GM12873 (cell line): ENCODE results near the gene TSC2.

Experiments used
- TF ChIP-seq, protein P1 (sequence below): IDR thresholded peaks from 2 replicates; pipeline ENCODE4 v1.5.1; 2012; ENCODE audit warnings: low read depth, mild to moderate bottlenecking, moderate library complexity, low read length, control low read depth; ENCODE audit not compliant: insufficient read depth; ENCODE audit errors: missing control alignments

The TSC2 gene

DNA sequence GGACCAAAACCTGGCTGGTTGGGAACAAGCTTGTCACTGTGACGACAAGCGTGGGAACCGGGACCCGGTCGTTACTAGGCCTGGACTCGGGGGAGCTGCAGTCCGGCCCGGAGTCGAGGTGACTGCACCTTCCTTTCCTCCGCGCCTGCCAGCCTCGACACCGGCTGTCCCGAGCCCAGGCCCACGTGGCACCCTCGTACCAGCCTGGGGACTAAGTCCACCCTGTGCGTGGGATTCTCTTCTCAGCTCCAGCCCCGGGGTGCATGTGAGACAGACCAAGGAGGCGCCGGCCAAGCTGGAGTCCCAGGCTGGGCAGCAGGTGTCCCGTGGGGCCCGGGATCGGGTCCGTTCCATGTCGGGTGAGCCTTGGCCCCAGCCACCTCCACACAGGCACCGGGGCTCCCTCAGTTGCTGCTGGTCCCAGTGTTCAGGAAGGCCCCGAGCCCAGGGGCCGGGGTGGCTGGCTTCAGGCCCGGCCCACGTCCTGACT is 31.6 kb downstream of the TSC2 start:
- TF ChIP-seq, protein P1, sequence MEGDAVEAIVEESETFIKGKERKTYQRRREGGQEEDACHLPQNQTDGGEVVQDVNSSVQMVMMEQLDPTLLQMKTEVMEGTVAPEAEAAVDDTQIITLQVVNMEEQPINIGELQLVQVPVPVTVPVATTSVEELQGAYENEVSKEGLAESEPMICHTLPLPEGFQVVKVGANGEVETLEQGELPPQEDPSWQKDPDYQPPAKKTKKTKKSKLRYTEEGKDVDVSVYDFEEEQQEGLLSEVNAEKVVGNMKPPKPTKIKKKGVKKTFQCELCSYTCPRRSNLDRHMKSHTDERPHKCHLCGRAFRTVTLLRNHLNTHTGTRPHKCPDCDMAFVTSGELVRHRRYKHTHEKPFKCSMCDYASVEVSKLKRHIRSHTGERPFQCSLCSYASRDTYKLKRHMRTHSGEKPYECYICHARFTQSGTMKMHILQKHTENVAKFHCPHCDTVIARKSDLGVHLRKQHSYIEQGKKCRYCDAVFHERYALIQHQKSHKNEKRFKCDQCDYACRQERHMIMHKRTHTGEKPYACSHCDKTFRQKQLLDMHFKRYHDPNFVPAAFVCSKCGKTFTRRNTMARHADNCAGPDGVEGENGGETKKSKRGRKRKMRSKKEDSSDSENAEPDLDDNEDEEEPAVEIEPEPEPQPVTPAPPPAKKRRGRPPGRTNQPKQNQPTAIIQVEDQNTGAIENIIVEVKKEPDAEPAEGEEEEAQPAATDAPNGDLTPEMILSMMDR: no peak

DNA sequence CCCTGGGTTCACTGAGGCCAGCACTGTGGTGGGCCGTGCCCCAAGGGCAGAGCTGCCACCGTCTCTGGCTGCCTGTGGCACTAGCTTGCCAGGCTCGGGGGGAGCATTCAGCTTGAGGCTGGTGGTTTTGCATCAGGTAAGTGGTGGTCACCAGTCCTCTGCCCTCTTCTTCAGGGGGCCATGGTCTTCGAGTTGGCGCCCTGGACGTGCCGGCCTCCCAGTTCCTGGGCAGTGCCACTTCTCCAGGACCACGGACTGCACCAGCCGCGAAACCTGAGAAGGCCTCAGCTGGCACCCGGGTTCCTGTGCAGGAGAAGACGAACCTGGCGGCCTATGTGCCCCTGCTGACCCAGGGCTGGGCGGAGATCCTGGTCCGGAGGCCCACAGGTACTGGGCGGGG is 32.2 kb downstream of the TSC2 start:
- TF ChIP-seq, protein P1: no peak

DNA sequence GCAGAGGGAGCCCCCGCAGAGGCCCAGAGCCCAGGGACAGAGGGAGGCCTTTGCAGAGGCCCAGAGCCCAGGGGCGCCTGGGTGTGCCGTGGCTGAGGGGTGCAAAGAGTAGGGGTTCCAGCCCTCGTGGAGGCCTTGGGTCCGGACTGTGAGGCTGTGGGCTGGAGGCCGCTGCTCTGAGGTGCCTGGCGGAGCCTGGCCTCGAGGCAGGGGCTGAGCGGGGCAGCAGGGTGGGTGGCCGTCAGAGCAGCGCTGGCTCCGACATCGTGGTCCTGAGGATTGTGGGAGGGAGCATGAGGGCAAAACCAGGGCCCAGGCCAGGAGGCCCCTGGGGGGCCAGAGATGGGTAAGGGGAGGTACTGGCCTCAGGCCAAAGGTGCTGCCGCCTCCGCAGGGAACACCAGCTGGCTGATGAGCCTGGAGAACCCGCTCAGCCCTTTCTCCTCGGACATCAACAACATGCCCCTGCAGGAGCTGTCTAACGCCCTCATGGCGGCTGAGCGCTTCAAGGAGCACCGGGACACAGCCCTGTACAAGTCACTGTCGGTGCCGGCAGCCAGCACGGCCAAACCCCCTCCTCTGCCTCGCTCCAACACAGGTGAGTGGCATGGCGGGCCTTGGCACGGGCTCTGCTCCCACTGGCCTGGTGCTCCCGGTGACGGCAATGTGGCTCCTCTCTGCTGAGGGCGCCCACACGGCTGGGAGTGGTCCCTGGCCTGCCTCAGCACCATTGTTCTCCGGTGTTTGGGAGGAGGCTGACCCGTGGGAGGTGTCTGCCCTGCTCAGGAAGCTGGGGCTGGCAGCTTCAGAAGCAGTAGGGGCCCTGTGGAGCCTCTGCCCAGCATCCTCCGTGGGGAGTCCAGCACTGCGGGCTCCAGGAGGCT is 33.7 kb downstream of the TSC2 start:
- TF ChIP-seq, protein P1: no peak

DNA sequence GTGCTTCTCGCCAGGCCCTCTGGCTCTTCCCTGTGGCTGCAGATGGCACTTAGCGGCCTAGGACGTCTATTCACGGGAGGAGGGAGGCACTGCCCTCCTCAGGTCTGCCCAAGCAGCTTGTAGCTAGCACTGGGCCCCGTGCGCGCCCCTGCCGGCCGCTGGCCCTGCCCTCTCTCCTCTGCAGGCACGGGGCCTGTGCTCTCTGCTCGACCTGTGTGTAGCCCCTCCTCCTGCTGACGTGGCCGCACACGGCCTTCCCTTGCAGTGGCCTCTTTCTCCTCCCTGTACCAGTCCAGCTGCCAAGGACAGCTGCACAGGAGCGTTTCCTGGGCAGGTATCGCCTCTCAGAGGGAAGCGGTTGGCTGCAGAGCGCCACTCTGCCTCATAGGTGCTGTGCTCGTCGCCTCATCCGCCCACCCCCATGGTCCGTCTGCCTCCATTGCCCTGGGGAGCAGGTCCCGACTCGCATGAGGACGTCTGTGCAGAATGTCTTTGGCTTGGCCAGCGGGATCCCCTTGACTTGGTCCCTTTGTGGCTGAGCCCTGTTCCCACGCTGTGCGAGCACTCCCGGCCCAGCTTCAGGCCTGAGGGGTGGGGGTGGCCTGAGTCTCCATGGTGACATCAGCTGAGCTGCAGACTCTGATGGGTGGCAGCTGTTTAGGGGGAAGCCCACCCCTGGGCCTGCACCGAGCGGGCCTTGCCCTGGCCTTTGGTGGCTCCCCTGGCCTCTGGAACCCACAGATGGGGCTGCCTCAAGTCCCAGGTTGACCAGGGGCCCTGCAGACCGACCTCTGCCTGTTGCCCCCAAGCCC is 34.6 kb downstream of the TSC2 start:
- TF ChIP-seq, protein P1: no peak

DNA sequence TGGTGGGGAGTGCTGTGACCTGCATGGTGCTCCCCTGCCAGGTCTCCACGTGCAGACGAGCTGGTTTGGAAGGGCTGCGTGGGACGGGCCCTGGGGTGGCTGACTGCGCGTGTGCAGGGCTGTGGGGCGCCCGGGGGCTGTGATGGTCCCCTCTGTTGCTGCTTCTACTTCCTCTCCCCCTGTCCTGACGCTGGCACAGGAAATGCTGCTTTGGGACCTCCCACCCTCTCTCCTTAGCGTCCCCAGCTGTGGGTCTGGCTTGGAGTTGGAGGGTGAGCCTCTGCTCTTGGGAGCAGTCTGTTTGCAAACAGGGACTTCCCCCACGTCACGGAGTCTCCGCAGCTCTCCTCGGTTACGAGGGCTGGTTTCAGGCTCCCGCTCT is 35.2 kb downstream of the TSC2 start:
- TF ChIP-seq, protein P1: no peak

DNA sequence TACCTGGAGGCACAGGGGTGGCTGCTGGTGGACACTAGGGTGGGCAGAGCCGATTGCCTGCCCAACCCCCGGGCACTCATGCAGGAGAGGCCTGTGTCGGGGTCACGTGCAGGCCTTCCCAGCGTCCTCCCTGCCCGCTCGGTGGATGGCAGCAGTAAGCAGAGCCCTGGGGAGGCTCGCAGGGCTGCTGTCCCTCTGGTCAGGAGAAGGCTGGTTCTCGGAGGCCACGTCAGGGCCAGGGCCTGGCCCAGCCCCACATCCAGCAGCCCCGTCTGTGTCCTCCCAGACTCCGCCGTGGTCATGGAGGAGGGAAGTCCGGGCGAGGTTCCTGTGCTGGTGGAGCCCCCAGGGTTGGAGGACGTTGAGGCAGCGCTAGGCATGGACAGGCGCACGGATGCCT is 35.6 kb downstream of the TSC2 start:
- TF ChIP-seq, protein P1: no peak
